Astrocyte of the spinal cord (primary cell): ENCODE data around the gene RFTN1.
A peak's percentile ranks its signal among the peaks of the same experiment; 100 is the strongest.

Source experiments
- DNase-seq: peaks from one replicate; pipeline ENCODE4 v3.0.0; 2011; ENCODE audit warnings: low read depth, low spot score
- H3K4me3 ChIP-seq: 2 replicates; pipeline ENCODE4 v1.5.1; 2011; ENCODE audit warnings: low read depth, mild to moderate bottlenecking, low read length, moderate library complexity
- CTCF ChIP-seq: IDR thresholded peaks from 2 replicates; pipeline ENCODE4 v1.5.1; 2012; ENCODE audit warnings: low read depth, mild to moderate bottlenecking, low read length, inconsistent platforms
- in situ Hi-C: cut with HindIII; loops from 2 replicates; pipeline ENCODE4 v1.10.0; 2017; ENCODE audit warnings: low sequenced_read_pairs

RFTN1 gene

GRCh38 chr3:16477521-16477920 is 36.0 kb downstream of the RFTN1 start:
- no peak for TF ChIP-seq CTCF
- DNase-seq = peak; percentile 37
- H3K4me3 ChIP-seq = no peak overlapping the region
- in situ Hi-C loops = no loop called here

- TF ChIP-seq CTCF = no peak
- in situ Hi-C loops = no loop called here
These were observed 36.4 kb downstream of the RFTN1 start for GRCh38 chr3:16477056-16477455.

DNA sequence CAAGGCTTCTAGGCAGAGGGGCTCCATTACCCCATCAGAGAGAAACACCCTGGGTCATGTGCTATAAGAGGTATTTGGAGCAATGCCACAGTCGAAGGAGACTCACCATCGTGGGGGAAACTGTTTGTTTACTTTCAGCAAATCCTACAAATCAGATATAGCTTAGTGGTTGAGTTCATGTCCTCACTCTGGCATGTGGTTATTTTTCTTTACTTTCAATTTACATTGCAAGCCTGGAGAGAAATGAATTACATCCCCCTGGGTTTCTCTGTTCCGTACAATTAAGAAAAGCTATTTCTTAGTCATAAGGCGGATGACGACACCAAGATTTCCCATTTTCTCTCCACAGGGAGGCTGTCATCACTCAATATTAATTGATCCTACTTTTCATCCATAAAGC is 36.9 kb downstream of the RFTN1 start:
- DNase-seq = peak; percentile 97
- no peak for TF ChIP-seq CTCF
- H3K4me3 ChIP-seq = no peak overlapping the region
- in situ Hi-C loops = no loop called here

More at GRCh38 chr3:16477056-16477455, 36.4 kb downstream of the RFTN1 start:
- DNase-seq = peak; percentile 61
- H3K4me3 ChIP-seq = no peak overlapping the region

DNA sequence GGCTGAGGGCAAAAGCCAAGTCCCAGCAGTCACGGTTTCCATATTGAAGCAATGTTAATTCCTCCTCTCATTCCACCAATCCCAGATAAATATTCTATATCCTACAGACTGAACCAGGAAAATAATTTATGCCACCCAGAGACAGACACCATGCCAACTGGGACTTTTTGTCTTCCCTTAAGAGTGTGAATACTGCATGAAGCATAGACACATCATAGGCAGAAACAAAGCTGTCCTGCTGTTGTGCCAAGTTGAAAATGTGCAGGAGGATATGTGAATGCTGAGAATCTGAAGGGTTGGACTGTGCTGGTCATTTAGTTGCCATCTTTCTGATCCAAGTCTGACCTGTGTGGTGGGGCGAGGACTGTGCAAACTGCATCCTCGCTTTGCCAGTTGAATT is 37.7 kb downstream of the RFTN1 start:
- in situ Hi-C loops = no loop called here
- no peak for TF ChIP-seq CTCF
- no peak for DNase-seq
- H3K4me3 ChIP-seq = no peak overlapping the region

- in situ Hi-C loops = no loop called here
- no peak for DNase-seq
- TF ChIP-seq CTCF = no peak
- H3K4me3 ChIP-seq = no peak overlapping the region
These were observed 38.6 kb downstream of the RFTN1 start for GRCh38 chr3:16474920-16475319.

GRCh38 chr3:16474216-16474615 is 39.3 kb downstream of the RFTN1 start:
- peak; percentile 67 for DNase-seq
- H3K4me3 ChIP-seq = no peak overlapping the region

More at GRCh38 chr3:16474216-16474615, 39.3 kb downstream of the RFTN1 start:
- TF ChIP-seq CTCF = no peak
- in situ Hi-C loops = no loop called here
